PC-9 (cell line): Measurements from ENCODE around the gene ARHGAP18.

ENCODE experiments used
- CTCF ChIP-seq: fragments of 200-600 bp; sonication (generic); conservative IDR thresholded peaks from 2 replicates; pipeline ENCODE4 v1.6.1; 2017; ENCODE audit warnings: mixed run types, antibody characterized with exemption, mild to moderate bottlenecking, moderate library complexity
- EZH2 ChIP-seq: fragments of 200-600 bp; sonication (generic); IDR thresholded peaks from 2 replicates; pipeline ENCODE4 v1.8.0; 2017; ENCODE audit warnings: antibody characterized with exemption, low read depth

GRCh38 chr6:129750360-129750759 is 40.4 kb upstream of the ARHGAP18 start:
- TF ChIP-seq CTCF: no peak
- no peak for TF ChIP-seq EZH2
